AG04449 (cell line): ENCODE measurements around the gene FRMPD4.

Experiments used
- CTCF ChIA-PET: fragments of 350-600 bp; formaldehyde crosslinking; extraction: SDS; loops from one replicate; lab custom pipeline; 2021; ENCODE audit warnings: antibody characterized with exemption; lab: Yijun Ruan, JAX
- POLR2A ChIA-PET: fragments of 400-600, 350-600 bp; formaldehyde crosslinking; extraction: SDS; loops from one replicate; lab custom pipeline; 2020; ENCODE audit warnings: antibody characterized with exemption, inconsistent platforms; lab: Yijun Ruan, JAX
- DNase-seq: peaks from one replicate; pipeline ENCODE4 v3.0.0-alpha.2; 2010; ENCODE audit warnings: low read depth, low spot score
- H3K4me3 ChIP-seq: 2 replicates; pipeline ENCODE4 v1.5.1; 2011; ENCODE audit warnings: low read depth, mild to moderate bottlenecking, control low read depth, low read length
- CTCF ChIP-seq: IDR thresholded peaks from one replicate; pipeline ENCODE4 v1.5.1; 2011; ENCODE audit warnings: mild to moderate bottlenecking, moderate library complexity, low read length, control low read depth, inconsistent platforms; ENCODE audit not compliant: insufficient read depth; ENCODE audit errors: missing control alignments

Gene FRMPD4

GRCh38 chrX:12702509-12703091 is 564.3 kb downstream of the FRMPD4 start:
- no peak for DNase-seq
- CTCF ChIA-PET: interaction anchor here (1.0 to 1.5 kb wide), 3 partner anchors 102 to 935 kb away, joined by 3 to 6 read pairs (median 3); no protein-coding TSS in a partner anchor
- POLR2A ChIA-PET: no interaction called here
- no peak for TF ChIP-seq CTCF
- no peak overlapping the region for H3K4me3 ChIP-seq

GRCh38 chrX:12704706-12705105 is 566.4 kb downstream of the FRMPD4 start:
- CTCF ChIA-PET: no interaction called here
- DNase-seq: no peak
- no peak for TF ChIP-seq CTCF
- H3K4me3 ChIP-seq: no peak overlapping the region
- POLR2A ChIA-PET: no interaction called here

- no peak for DNase-seq
- H3K4me3 ChIP-seq: no peak overlapping the region
- TF ChIP-seq CTCF: no peak
- POLR2A ChIA-PET: no interaction called here
- CTCF ChIA-PET: no interaction called here
Measured at GRCh38 chrX:12709047-12709446, 570.8 kb downstream of the FRMPD4 start.

GRCh38 chrX:12711435-12712040 is 573.3 kb downstream of the FRMPD4 start:
- no peak for DNase-seq
- TF ChIP-seq CTCF: no peak
- POLR2A ChIA-PET: no interaction called here
- CTCF ChIA-PET: no interaction called here
- H3K4me3 ChIP-seq: no peak overlapping the region

- POLR2A ChIA-PET: no interaction called here
- no peak for TF ChIP-seq CTCF
- no peak for DNase-seq
- CTCF ChIA-PET: no interaction called here
- H3K4me3 ChIP-seq: no peak overlapping the region
Measured at GRCh38 chrX:12716574-12716973, 578.3 kb downstream of the FRMPD4 start.

- CTCF ChIA-PET: no interaction called here
- H3K4me3 ChIP-seq: no peak overlapping the region
- no peak for TF ChIP-seq CTCF
- no peak for DNase-seq
- POLR2A ChIA-PET: no interaction called here
Measured at GRCh38 chrX:12719837-12720236, 581.6 kb downstream of the FRMPD4 start.
